ENCODE data around the gene RTN4RL1.

The RTN4RL1 gene

DNA sequence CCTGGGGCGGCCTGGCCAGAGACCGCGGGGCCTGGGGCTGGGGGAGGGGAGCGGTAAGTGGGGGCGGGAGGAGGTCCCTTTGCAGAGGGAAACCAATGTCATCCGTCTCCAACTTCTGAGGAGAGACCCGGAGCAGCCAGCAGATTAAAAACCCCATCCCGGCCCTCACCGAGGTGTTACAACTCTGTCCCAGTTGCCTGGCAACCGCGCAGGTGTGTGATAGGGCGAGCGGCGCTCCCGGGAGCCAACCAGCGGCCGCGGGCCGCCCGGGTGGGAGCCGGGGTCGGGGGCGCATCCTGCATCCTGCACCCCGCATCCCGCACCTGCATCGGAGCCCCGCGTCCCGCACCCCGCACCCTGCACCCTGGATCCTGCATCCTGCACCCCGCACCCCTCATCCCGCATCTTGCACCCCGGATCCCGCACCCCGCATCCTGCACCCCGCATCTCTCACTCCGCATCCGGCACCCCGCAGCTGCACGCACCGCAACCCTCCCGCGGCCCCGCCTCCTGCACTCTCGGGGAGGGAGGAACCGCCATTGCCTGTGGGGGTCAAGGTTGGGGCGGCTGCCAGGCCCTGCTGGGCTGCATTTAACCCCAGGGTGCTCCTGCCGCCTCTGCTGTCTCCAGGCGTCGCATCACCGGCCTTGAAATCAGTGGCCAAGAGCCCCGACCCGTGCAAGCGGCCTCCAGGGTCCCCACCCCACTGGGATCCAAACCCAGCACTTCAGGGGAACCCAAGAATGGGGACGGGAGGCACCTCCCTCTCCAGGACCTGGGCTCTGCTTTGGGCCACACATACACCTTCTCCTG is 47.3 kb downstream of the RTN4RL1 start:
- no peak for DNase-seq (ENCODE audit: low read depth)

DNA sequence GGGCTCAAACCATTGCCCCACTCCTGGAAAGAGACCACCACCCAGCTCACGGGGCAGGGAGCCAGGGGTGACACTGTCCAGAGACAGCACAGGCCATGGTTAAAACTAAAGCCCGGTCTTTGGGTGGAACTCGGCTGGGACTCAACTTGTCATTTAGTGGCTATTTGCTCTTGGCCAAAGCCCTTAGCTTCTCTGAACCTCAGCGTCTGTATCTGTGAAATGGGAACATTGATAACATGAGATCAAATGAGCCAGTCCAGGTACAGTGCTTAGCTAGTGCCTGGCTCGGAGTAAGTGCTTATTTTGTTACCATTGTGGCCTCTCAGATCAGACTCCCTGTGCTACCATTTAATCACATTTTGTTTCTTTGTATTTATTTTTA is 48.5 kb downstream of the RTN4RL1 start:
- DNase-seq (ENCODE audit: low read depth): no peak

DNA sequence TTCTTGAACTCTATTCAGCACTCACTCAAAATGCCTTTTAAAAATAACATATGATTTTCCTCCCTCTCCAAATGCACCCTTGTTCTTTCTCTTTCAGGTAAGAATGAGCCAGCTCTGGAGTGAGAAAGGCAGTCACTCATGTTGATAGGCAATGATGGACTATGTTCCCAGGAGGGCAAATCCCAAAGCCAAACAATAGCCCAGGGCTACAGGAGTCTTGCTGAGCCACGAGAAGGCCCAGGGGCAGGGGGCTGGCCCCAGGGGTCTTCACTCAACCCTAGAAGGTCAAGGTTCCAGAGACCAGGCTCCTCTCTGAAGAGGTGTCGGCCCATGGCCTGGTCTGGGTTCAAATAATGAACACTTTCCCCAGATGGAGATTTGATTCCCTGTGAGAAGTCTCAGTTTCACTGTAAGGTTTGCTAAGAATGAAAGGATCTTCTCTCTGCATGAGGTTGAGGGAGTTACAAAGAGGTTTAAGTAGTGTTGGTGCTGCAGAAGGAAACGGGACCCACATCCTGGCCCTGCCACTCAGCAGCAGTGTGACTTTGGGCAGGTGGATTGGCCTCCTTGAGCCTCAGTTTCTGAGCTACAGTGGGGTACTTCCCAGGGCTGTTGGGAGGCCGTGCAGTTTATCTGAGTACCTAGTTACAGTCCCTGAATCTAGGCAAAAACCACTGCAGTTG is 49.0 kb downstream of the RTN4RL1 start:
- DNase-seq (ENCODE audit: low read depth): no peak

DNA sequence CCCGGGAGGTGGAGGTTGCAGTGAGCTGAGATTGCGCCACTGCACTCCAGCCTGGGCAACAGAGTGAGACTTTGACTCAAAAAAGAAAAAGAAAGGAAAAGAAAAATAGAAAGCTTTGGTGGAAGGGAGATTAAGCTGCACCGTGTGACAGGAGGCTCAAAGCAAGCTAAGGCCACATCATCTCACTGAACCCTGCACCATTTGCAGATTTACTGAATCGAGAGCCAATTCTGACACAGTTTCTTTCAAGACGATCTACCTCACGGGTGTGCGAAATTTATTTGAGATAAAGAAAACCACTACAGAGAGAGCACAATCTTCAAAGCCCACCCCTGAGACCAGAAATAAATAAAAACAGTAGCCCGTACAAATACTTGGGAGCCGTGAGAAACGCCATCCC is 49.6 kb downstream of the RTN4RL1 start:
- DNase-seq (ENCODE audit: low read depth): no peak

GRCh38 chr17:1972487-1973160 is 52.5 kb downstream of the RTN4RL1 start:
- DNase-seq (ENCODE audit: low read depth): no peak

DNA sequence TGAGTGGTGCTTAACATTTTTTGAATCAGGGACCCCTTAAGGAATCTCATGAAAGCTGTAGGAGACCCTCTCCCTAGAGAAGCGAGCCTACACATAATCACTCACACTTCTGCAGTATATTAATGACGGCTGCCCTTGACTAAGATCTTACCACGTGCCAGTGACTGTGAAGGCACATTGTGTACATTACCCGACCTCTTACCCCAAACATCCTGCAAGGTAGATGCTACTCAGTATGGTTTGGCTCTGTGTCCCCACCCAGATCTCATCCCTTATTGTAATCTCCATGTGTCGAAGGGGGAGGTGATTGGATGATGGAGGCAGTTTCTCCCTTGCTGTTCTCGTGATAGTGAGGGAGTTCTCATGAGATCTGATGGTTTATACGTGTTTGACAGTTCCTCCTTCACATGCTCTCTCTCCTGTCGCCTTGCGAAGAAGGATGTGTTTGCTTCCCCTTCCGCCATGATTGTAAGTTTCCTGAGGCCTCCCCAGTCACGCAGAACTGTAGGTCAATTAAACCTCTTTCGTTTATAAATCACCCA is 54.2 kb downstream of the RTN4RL1 start:
- DNase-seq (ENCODE audit: low read depth): no peak

DNA sequence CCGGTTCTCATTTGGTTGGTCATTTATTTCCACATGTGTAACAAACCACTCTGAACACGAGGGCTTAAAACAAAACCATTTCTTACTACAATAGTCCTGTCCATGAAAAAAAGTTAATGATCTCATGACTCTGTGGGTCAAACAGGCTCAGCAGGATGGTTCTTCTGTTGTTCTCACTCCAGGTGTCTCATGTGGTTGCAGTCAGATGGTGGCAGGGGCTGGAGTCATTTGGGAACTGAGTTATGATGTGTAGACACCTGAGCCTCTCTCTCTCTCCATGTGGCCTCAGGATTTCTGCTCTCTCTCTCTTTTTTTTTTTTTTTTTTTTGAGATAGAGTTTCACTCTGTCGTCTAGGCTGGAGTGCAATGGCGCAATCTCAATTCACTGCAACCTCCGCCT is 55.4 kb downstream of the RTN4RL1 start:
- DNase-seq (ENCODE audit: low read depth): no peak

GRCh38 chr17:1967213-1967612 is 57.9 kb downstream of the RTN4RL1 start:
- no peak for DNase-seq (ENCODE audit: low read depth)

- DNase-seq (ENCODE audit: low read depth): no peak
Observed at GRCh38 chr17:1966274-1967086, 58.7 kb downstream of the RTN4RL1 start.

DNA sequence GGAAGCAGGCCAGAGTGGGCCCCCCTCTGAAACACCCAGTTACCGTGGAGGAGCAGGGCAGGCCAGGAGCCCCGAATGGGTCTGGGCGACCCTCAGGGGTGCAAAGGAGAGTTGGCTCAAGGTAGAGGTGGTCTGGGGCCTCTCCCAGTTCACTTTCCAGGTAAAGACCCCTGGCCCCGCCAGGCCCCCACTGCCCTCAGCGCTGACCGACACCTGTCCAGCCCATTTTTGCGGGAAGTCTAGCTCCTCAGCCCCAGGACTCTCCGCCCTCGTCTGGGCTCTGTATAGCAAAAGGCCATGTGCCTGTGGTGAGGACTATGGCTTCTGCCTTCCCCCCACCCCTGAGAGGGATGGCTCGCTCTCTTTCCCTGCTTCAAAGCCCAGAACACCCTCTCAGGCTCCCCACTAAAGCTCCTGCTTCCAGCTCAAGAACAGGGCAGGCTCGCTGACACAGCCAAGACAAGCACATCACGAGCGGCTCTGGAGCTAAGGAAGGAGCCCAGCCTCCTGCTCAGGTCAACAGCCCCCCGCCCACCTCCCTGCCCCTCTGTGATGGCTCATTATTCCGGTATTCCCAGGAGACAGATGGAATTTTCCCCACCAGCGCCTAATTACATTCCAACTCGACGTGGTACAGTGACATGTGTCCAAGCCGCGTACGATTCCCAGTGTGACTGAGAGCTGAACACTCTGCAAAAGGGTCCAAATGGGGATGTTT is 59.4 kb downstream of the RTN4RL1 start:
- no peak for DNase-seq (ENCODE audit: low read depth)

GRCh38 chr17:1963250-1963649 is 61.9 kb downstream of the RTN4RL1 start:
- DNase-seq (ENCODE audit: low read depth): no peak

DNA sequence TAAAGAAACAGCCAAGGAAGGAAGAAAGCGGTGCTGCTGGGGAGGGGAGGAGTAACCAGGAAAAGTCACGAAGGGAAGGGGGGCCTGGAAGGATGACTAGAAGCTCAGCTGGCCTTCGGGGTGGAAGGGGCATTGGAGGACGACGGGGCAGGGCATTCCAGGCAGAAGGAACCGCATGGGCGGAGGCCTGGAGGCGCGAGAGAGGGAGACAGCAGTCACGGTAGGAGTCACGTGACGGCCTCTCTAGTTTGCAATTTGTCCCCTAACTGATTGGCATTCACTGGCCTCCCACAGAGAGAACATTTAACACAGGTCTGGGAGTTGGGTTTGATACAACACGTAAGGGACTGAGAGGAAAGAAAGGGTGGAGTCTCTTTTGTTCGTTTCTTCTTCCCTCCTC is 63.9 kb downstream of the RTN4RL1 start:
- DNase-seq (ENCODE audit: low read depth): no peak

DNA sequence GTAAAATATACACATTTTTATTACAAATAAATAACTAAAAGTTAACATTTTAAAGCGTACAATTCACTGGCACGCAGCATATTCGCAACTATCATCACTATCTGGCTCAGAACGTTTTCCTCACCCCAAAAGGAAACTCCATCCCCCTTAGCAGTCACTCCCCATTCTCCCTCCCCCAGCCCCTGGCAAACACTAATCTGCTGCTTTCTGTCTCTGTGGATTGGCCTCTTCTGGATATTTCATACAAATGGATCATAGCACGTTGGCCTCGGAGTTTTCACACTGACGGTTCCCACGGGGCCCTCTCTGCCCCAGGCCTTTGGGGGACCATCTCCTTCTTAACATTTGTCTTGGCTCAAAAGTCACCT is 64.6 kb downstream of the RTN4RL1 start:
- DNase-seq (ENCODE audit: low read depth): no peak

DNA sequence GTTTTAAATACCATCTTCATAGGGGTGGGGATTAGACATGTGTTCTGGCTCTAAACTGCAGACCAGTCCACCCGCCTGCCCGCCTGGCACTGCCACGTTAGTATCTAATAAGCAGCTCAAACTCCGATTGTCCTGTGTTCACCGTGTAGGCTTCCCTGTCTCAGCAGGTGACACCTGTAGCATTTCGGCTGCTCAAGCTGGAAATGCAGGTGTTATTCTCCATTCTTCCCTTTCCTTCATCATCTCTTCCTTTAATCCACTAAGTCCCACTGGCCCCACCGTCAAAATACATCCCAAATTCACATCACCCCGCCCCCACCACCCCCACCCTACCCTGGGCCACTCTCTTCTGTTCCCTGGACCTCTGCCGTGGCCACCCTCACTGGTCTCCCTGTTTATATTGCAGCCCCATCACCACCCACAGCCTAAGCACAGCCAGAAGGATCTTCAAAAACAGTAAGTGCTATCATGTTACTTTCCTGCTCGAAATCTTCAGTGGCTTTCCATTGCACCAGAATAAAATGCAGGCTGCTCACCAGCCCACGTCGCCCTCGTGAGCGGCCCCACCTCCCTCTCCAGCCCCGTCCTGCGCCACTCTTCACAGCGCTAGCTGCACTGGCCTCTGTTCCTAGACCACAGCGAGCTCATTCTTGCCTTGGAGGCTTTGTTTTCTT is 65.1 kb downstream of the RTN4RL1 start:
- DNase-seq (ENCODE audit: low read depth): no peak

DNA sequence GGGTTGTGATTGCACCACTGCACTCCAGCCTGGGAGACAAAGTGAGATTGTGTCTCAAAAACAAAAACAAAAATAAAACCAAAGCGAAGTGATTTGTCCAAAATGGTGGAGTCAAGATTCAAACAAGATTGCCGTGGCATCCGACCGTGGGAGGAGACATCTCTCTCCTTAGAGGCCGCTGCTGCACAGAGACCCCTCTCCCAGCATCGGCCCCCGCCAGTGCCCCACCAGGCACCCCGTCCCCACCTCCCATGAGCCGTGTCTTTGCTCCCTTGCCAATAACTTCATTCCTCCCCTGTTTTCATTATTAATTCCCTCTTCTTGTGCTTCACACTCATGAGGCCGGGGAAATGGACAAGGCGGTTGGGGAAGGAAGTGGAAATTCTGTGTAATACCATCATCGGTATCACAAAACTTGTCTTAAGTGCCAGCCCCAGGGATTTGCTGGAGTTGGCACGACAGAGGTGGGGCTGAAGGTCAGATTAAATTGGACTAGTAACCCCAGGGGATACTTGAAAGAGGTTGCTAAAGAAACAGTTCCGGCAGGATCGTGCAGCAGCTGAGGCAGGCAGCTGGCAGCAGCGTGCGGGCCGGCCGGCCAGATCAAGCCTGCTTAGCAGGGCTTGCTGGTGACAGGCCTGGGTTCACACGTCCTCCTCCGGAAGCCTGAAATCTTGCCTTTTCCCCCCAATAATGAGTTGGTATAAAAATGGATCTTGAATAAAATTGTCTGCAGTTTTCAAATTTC is 66.8 kb downstream of the RTN4RL1 start:
- DNase-seq (ENCODE audit: low read depth): no peak

DNA sequence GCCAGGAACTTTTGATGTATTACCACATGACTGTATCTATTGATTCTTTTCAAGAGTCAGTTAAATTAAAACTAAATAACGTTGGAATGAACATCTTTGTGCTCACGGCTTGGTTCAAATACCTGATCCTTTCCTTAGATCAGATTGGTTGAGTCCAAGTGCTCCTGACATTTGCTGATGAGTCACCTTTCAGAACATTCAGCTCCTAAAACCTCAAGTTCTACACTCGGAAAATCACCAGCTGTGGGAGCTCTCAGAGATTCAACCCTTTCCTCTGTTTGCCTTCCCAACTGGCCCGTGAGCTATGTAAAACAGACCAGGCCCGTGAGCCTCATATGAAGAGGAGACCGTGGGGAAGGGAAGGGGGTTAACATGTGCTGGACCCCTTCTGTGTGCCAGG is 68.1 kb downstream of the RTN4RL1 start:
- peak; percentile 28 for DNase-seq (ENCODE audit: low read depth)

- DNase-seq (ENCODE audit: low read depth): no peak
Observed at GRCh38 chr17:1956134-1956533, 69.0 kb downstream of the RTN4RL1 start.

- no peak for DNase-seq (ENCODE audit: low read depth)
Observed at GRCh38 chr17:1953831-1954230, 71.3 kb downstream of the RTN4RL1 start.

- no peak for DNase-seq (ENCODE audit: low read depth)
Observed at GRCh38 chr17:1951920-1952319, 73.2 kb downstream of the RTN4RL1 start.

DNA sequence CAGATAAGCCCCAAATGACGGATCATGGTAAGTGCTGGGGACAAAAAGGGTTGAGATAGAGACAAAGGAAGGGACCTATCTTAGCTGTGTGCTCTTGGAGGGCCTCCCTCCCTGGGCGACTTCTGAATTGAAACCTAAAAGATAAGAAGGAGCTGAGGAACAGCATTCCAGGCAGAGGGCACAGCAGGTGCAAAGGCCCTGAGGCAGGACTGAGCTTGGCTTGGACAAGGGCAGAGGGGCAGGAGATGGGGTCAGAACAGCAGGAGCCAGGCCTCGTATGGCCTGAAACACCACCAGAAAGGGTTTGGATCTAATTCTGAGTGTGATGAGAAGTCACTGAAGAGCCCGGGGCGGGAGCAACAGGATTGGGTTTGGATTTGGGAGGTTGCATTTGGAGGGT is 75.4 kb downstream of the RTN4RL1 start:
- no peak for DNase-seq (ENCODE audit: low read depth)
